ENCODE data around the gene CDCA4. TPM values are rescaled to one million over a fixed set of nuclear protein-coding genes. Genes with fewer than 3 reads are reported as not detected.

The CDCA4 gene
- total and polyA plus RNA-seq, 10 of the 15 experiments (the other 5 are each of a cell fraction or from before 2014, with no cell fraction given), result 10.4 to 64.0 (median 52.1) TPM

GRCh38 chr14:104967386-104968152 lies 53.3 kb downstream of the CDCA4 start (continued):
- TF ChIP-seq NFYA (IDR thresholded peaks at IDR 0.05; ENCODE audit: borderline replicate concordance, low read depth, low read length) (no peak), ZBED1 (IDR thresholded peaks at IDR 0.05; ENCODE audit: borderline replicate concordance) (no peak), EZH2 (IDR thresholded peaks at IDR 0.05; ENCODE audit: borderline replicate concordance, control insufficient read depth, low read depth, low read length) (no peak)

- intact Hi-C loops (cut with micrococcal nuclease; ENCODE audit: unreplicated experiment), result no loop called here
- no peak overlapping the region for H3K4me2 ChIP-seq (ENCODE audit: control insufficient read depth, insufficient read depth)
- POLR2A ChIA-PET, result interaction anchor here (0.6 kb wide), 2 partner anchors 34 to 46 kb away, joined by 3 read pairs; no protein-coding TSS in a partner anchor
These were observed 53.9 kb downstream of the CDCA4 start for GRCh38 chr14:104966981-104967385.

More at GRCh38 chr14:104966981-104967385, 53.9 kb downstream of the CDCA4 start:
- no TSS peak for BruUV-seq (replicated peaks)
- Histone ChIP-seq H3K27ac (ENCODE audit: control insufficient read depth, insufficient read depth) (no peak overlapping the region), H3K9ac (ENCODE audit: control insufficient read depth, insufficient read depth, low read length) (no peak overlapping the region), H3K27me3 (replicated peaks in 1 of 2; ENCODE audit: control insufficient read depth in 2 of 2, insufficient read depth in 2 of 2, low read length in 1 of 2) (peaks cover 3 to 7% of the 10 kb centered on the region in 2 experiments), H3K4me1 (ENCODE audit: control insufficient read depth, insufficient read depth, low read length) (no peaks in the 10 kb centered on the region), H3K79me2 (ENCODE audit: control insufficient read depth, insufficient read depth, low read length) (no peaks in the 10 kb centered on the region), H3K4me3 (no peak overlapping the region), H2AFZ (ENCODE audit: control insufficient read depth, low read depth, low read length) (no peak overlapping the region), H3K36me3 (ENCODE audit: control insufficient read depth in 2 of 2, insufficient read depth in 2 of 2, low read length in 1 of 2) (no peaks in the 10 kb centered on the region), H4K20me1 (ENCODE audit: control insufficient read depth, insufficient read depth) (no peaks in the 10 kb centered on the region), H3K9me3 (replicated peaks; ENCODE audit: control insufficient read depth, insufficient read depth, low read length) (no peaks in the 10 kb centered on the region)
- ChIA-PET CTCF (interaction anchor here (0.6 kb wide), 1 partner anchor 115 kb away, joined by 3 read pairs; no protein-coding TSS in a partner anchor), RAD21 (ENCODE audit: unreplicated experiment) (no interaction called here), SMC1A (ENCODE audit: uncharacterized antibody, unreplicated experiment) (no interaction called here)
- TF ChIP-seq ZBTB4 (CRISPR knock-in tag; IDR thresholded peaks at IDR 0.05) (no peak), TCF3 (IDR thresholded peaks at IDR 0.05; ENCODE audit: borderline replicate concordance, insufficient read depth, low read depth, low read length) (no peak), SUZ12 (IDR thresholded peaks at IDR 0.05; ENCODE audit: unreplicated experiment) (no peak), ZNF217 (IDR thresholded peaks at IDR 0.05) (no peak), NKRF (conservative IDR thresholded peaks at IDR 0.05) (no peak)
- WGBS (ENCODE audit: insufficient coverage, insufficient replicate concordance, low lambda C conversion rate, missing lambda C conversion rate), result 22% methylated on average over 8 of the region's 8 CpGs
- DNase-seq (ENCODE audit: low read depth, low spot score), result no peak
- no peak for FAIRE-seq
- no peak for ATAC-seq
- in situ Hi-C loops (cut with MboI), result no loop called here

Measured in GM12878 (cell line).